Lower lobe of right lung (tissue), 2 donors: ENCODE data around the gene HSD11B2. TPM values are rescaled to one million over a fixed set of nuclear protein-coding genes. Genes with fewer than 3 reads are reported as not detected.

Experiments
- ATAC-seq, 2 donors: fragments of 200-7000 bp; cut with Tn5 transposase; one replicate each; pipeline ENCODE4 v1.9.1; 2020 to 2022; ENCODE audit warnings: mild to moderate bottlenecking in 2 of 2, moderate library complexity in 2 of 2
- DNase-seq: peaks from one replicate; pipeline ENCODE4 v3.0.0-alpha.2; 2020
- H3K27ac ChIP-seq: fragments of 200-600 bp; one replicate; pipeline ENCODE4 v1.8.0; 2022
- H3K27me3 ChIP-seq: fragments of 200-600 bp; one replicate; pipeline ENCODE4 v1.8.0; 2022; ENCODE audit warnings: low read depth
- H3K36me3 ChIP-seq: fragments of 200-600 bp; one replicate; pipeline ENCODE4 v1.8.0; 2022; ENCODE audit warnings: mild to moderate bottlenecking
- H3K4me1 ChIP-seq: fragments of 200-600 bp; one replicate; pipeline ENCODE4 v1.8.0; 2022
- H3K4me3 ChIP-seq: fragments of 200-600 bp; one replicate; pipeline ENCODE4 v1.8.0; 2022; ENCODE audit warnings: mild to moderate bottlenecking
- H3K9me3 ChIP-seq: fragments of 200-600 bp; one replicate; pipeline ENCODE4 v1.8.0; 2022
- intact Hi-C: fragments of 100-400 bp; cut with DNase I; formaldehyde crosslinking; loops from one replicate; pipeline ENCODE4 v1.11.0; 2022
- total RNA-seq: library from RNA; stranded (reverse); fragmentation: NEBNext Ultra II Directional; extraction: Animal tissue kit (Norgen Biotek cat#: 25700); gene quantifications from one replicate; pipeline ENCODE4 v1.2.1, GENCODE V29; 2021
- TF ChIP-seq, protein P1 (sequence below): fragments of 200-600 bp; IDR thresholded peaks from one replicate; pipeline ENCODE4 v1.8.0; 2022; ENCODE audit warnings: antibody characterized with exemption, mild to moderate bottlenecking
- donor health status: DM: no; HTN: yes; CAD: no; lungs with severe emphysema.

The HSD11B2 gene
- total RNA-seq, 1 donor from 2014 or later, result 2.9 TPM

DNA sequence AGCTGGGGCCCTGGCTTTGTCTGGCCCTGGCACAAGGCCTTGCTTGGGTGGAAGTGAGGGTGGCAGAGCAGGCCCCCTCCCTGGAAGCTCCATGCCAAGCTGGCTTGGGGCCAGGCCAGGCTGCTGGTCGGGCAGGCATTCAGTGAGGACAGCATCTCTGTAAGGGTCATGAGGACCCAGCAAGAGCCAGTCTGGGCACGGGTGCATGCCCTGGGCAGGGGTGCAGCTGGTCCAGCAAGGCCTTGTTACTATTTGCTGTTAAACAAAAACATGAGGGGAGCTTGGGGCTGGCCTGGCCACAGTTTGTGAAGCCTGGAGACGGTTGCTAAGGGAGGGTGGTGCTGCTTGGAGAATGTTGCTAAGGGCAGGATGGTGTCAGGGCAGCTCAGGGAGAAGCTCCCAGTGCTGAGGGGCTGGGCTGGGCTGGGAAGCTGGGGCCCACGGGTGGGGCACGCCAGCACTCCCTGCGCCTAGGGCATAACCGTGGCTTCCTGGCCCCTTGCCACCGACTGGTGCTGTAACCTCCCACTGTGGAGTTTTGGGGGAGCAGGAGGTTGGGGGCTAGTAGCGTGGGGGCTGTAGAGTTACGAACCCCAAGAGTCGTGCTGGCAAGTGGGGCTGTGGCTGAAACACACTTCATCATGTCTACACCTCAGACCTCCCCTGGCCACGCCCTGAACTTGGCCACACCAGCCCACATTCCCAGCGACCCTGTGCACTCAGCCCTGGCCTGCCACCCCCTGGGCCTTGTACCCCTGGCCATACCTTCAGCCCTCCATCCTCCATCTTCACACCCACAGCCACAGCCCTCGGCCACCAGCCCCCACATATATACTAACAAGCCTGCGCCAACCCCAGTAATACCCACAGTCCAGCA, 39.3 kb upstream of the HSD11B2 start:
- intact Hi-C loops, result no loop called here
- no peaks in the 10 kb centered on the region for H3K9me3 ChIP-seq
- peak; percentile 57 for DNase-seq
- peak overlapping the region; percentile 58 for H3K4me3 ChIP-seq
- H3K27me3 ChIP-seq, result peaks cover 7% of the 10 kb centered on the region
- H3K4me1 ChIP-seq, result peaks cover 67% of the 10 kb centered on the region
- peak overlapping the region; percentile 76 for H3K27ac ChIP-seq
- no peak for ATAC-seq
- TF ChIP-seq, protein P1, sequence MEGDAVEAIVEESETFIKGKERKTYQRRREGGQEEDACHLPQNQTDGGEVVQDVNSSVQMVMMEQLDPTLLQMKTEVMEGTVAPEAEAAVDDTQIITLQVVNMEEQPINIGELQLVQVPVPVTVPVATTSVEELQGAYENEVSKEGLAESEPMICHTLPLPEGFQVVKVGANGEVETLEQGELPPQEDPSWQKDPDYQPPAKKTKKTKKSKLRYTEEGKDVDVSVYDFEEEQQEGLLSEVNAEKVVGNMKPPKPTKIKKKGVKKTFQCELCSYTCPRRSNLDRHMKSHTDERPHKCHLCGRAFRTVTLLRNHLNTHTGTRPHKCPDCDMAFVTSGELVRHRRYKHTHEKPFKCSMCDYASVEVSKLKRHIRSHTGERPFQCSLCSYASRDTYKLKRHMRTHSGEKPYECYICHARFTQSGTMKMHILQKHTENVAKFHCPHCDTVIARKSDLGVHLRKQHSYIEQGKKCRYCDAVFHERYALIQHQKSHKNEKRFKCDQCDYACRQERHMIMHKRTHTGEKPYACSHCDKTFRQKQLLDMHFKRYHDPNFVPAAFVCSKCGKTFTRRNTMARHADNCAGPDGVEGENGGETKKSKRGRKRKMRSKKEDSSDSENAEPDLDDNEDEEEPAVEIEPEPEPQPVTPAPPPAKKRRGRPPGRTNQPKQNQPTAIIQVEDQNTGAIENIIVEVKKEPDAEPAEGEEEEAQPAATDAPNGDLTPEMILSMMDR, result no peak
- H3K36me3 ChIP-seq, result no peaks in the 10 kb centered on the region

DNA sequence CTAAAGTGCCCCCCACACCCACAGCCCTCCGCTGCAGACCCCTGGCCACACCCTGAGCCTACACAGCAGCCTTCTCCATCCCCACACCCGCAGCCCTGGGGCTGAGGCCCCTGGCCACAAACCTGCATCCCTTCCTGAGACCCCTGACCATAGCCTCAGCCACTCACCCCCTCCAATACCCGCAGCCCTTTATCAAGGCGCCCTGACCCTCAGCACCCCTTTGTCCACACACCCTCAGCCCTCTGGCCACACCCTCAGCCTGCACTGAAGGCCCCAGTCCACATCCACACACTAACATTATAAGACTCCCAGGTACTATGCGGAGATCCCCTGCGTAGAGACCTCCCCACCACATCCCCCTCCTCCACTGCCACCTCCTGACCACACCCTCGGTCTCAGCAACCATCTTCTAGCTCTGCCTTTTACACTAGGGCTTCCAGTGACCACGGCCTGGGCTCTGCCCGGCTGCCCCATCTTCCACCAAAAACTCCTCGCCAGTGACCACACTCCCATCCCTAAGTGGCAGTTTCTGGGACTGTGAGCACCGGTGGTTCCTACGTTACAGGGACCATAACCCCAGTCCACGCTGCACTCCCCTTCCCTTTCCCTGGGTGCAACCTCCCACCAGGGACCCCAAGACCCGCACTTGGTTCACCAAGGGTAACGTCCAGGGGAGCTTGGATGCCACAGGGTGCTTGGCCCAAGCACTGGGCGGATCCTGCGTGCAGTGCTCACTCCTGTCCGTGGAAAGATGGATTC, 38.4 kb upstream of the HSD11B2 start:
- intact Hi-C loops, result no loop called here
- DNase-seq (no peak), ATAC-seq (no peak)
- TF ChIP-seq, protein P1, result no peak
- peaks cover 7% of the 10 kb centered on the region for H3K27me3 ChIP-seq
- H3K4me3 ChIP-seq, result peak overlapping the region; percentile 58
- peaks cover 75% of the 10 kb centered on the region for H3K4me1 ChIP-seq
- H3K27ac ChIP-seq, result peak overlapping the region; percentile 76
- no peaks in the 10 kb centered on the region for H3K36me3 ChIP-seq
- no peaks in the 10 kb centered on the region for H3K9me3 ChIP-seq

DNA sequence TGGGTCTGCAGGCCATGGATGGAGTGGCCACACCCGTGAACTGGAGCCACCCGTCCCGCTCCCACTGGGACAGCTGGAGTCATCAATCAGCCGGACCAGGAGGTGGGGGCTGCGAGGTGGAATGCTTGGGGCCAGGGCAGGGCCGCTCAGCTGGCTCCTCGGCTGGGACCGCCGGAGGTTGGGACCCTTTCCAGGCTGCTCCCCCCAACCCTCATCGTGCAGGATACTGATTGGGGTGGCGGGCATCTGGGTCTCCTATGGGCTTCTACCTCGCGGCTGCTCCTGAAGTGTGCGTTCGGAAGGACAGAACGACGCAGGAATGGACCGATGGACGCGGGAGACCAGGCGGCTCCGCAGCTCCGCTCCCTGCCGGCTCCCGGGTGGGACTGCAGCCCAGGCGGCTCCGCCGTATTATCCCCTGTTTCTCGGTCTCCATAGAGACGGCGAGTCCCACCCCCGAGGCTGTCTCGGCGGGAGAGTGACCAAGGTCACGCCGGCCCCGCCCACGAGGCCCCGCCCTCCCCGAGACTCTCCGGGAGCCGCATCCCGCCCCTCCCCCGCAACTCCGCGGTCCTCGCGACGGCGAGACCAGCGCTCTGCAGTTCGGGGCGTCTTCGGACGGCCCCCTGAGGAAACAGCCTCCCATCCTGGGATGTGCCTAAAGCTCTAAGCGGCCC, 37.7 kb upstream of the HSD11B2 start, which contains the start of gene TPPP3:
TSS of gene TPPP3 (minus strand) at position 388 of the 677 bp plus-strand sequence. CDS start 2,387 bp downstream, outside the sequence.
- H3K27ac ChIP-seq, result peak within 1 kb of the TSS; percentile 76
- H3K4me3 ChIP-seq, result peak within 1 kb of the TSS; percentile 58
- H3K36me3 ChIP-seq, result no peaks in the 10 kb centered on the region
- DNase-seq, result peak; percentile 91
- TF ChIP-seq, protein P1, result peak; percentile 73
- peak; percentile 86 for ATAC-seq
- intact Hi-C loops, result no loop called here
- peaks cover 7% of the 10 kb centered on the region for H3K27me3 ChIP-seq
- peaks cover 77% of the 10 kb centered on the region for H3K4me1 ChIP-seq
- no peaks in the 10 kb centered on the region for H3K9me3 ChIP-seq

DNA sequence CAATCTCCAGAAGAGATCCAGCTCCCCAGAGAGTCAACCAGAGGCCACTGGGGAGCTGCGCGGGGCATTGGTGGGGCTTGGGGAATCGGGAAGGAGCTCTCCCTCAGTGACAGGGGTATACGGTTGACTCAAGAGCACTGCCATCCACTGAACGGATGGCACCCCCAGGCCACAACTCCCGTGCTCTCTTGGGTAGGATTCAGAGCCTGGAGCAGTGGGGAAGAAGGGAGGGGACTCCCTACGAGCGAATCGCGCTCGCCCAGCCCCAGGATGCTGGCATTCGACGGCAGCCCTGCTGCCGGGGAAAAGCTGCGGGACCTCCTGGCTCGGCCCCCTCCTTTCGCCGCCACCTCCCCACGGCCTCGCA, 37.1 kb upstream of the HSD11B2 start:
- intact Hi-C loops, result no loop called here
- H3K36me3 ChIP-seq, result no peaks in the 10 kb centered on the region
- peak overlapping the region; percentile 76 for H3K27ac ChIP-seq
- H3K9me3 ChIP-seq, result no peaks in the 10 kb centered on the region
- peaks cover 7% of the 10 kb centered on the region for H3K27me3 ChIP-seq
- peaks cover 78% of the 10 kb centered on the region for H3K4me1 ChIP-seq
- DNase-seq, result peak; percentile 39
- peak overlapping the region; percentile 58 for H3K4me3 ChIP-seq
- TF ChIP-seq, protein P1, result no peak
- no peak for ATAC-seq
